Calu3 (cell line): ENCODE results near the gene CORO1C. TPM values are rescaled to one million over a fixed set of nuclear protein-coding genes. Genes with fewer than 3 reads are reported as not detected.
A peak's percentile ranks its signal among the peaks of the same experiment; 100 is the strongest.

Experiments used
- BruUV-seq: library from RNA; stranded (reverse); fragments of 400-500 nt; replicated peaks from 2 replicates; lab custom pipeline; 2021; lab: Mats Ljungman, UMichigan
- CTCF ChIA-PET: fragments of 300-600 bp; sonication (Branson Sonifier 250); formaldehyde crosslinking; loops from one replicate; lab custom pipeline; 2022; ENCODE audit warnings: antibody characterized with exemption; lab: Charles Lee
- DNase-seq: peaks from one replicate; pipeline ENCODE4 v3.0.0; 2022
- H3K27ac Mint-ChIP-seq: one replicate; pipeline ENCODE4 v1.8.0; 2022; ENCODE audit warnings: mixed read lengths; ENCODE audit not compliant: unreplicated experiment
- H3K27me3 Mint-ChIP-seq: one replicate; pipeline ENCODE4 v1.8.0; 2022; ENCODE audit warnings: mixed read lengths; ENCODE audit not compliant: unreplicated experiment
- H3K36me3 Mint-ChIP-seq: one replicate; pipeline ENCODE4 v1.8.0; 2022; ENCODE audit warnings: mild to moderate bottlenecking, moderate library complexity, mixed read lengths; ENCODE audit not compliant: insufficient read depth, unreplicated experiment
- H3K4me1 Mint-ChIP-seq: one replicate; pipeline ENCODE4 v1.8.0; 2022; ENCODE audit warnings: mild to moderate bottlenecking, low read depth, mixed read lengths; ENCODE audit not compliant: unreplicated experiment
- H3K4me3 Mint-ChIP-seq: one replicate; pipeline ENCODE4 v1.8.0; 2022; ENCODE audit warnings: mild to moderate bottlenecking, low read depth, moderate library complexity, mixed read lengths; ENCODE audit not compliant: unreplicated experiment
- H3K9me3 Mint-ChIP-seq: one replicate; pipeline ENCODE4 v1.8.0; 2022; ENCODE audit warnings: low read depth, mixed read lengths; ENCODE audit not compliant: unreplicated experiment
- intact Hi-C: fragments of 100-400 bp; cut with micrococcal nuclease; formaldehyde crosslinking; loops from one replicate; pipeline ENCODE4 v1.10.0; 2022; ENCODE audit not compliant: unreplicated experiment
- total RNA-seq: library from RNA; stranded (reverse); gene quantifications from 2 replicates; pipeline ENCODE4 v1.2.3, GENCODE V29; 2022
- TF ChIP-seq, protein P1 (sequence below): fragments of 200-600 bp; IDR thresholded peaks from one replicate; pipeline ENCODE4 v1.8.0; 2022; ENCODE audit warnings: antibody characterized with exemption; ENCODE audit not compliant: unreplicated experiment

CORO1C gene
- total RNA-seq, 1 experiment from 2014 or later = 252 TPM

GRCh38 chr12:108730365-108731104, 783 bp downstream of the CORO1C start:
- intact Hi-C loops = loop anchor here (2.0 to 5.0 kb wide), 2 partner anchors 38 to 127 kb away; partner anchors contain the start of gene SSH1
- peak overlapping the region; percentile 97 for H3K27ac Mint-ChIP-seq
- CTCF ChIA-PET = interaction anchor here (0.6 to 1.2 kb wide), 4 partner anchors 38 to 186 kb away, joined by 5 to 7 read pairs (median 5); no protein-coding TSS in a partner anchor
- H3K36me3 Mint-ChIP-seq = peaks cover 76% of the 10 kb centered on the region
- H3K4me3 Mint-ChIP-seq = peak overlapping the region; percentile 81
- peak; percentile 72 for DNase-seq
- H3K4me1 Mint-ChIP-seq = peaks cover 45% of the 10 kb centered on the region
- no peaks in the 10 kb centered on the region for H3K27me3 Mint-ChIP-seq
- TF ChIP-seq, protein P1, sequence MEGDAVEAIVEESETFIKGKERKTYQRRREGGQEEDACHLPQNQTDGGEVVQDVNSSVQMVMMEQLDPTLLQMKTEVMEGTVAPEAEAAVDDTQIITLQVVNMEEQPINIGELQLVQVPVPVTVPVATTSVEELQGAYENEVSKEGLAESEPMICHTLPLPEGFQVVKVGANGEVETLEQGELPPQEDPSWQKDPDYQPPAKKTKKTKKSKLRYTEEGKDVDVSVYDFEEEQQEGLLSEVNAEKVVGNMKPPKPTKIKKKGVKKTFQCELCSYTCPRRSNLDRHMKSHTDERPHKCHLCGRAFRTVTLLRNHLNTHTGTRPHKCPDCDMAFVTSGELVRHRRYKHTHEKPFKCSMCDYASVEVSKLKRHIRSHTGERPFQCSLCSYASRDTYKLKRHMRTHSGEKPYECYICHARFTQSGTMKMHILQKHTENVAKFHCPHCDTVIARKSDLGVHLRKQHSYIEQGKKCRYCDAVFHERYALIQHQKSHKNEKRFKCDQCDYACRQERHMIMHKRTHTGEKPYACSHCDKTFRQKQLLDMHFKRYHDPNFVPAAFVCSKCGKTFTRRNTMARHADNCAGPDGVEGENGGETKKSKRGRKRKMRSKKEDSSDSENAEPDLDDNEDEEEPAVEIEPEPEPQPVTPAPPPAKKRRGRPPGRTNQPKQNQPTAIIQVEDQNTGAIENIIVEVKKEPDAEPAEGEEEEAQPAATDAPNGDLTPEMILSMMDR = no peak
- no peaks in the 10 kb centered on the region for H3K9me3 Mint-ChIP-seq
- BruUV-seq = no TSS peak

DNA sequence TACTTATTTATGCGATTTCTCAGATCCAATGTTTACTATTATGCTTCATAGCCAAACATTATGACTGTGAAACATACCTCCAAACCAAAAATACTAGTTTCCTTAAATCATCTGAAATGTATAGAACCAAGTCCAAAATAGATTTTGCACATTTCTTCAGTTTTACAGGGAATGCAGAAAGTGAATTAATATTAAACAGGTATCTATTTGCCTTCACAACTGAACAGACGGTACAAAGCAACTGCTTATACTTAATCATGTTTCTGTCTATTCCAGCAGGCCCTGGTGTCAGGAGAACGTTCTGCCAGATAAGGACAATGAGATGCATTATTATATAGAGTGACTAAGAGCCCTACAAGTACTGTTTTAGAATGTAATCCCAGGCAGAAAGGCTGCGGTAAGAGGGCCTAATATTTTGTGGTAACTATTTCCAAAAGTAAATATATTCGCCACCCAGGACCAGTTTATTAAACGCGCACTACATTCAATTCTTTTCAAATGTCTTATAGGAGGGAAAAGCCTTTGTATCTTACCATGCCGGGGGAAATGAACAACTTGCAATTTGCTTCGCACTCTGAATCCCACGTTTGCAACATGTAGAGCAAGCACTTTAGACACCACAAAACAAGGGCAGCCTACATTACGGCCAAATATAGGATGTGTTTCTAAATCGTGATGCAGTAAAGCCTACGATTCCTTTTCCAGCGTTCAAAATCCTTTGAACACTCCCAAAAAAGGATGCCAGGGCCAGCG, 1.5 kb downstream of the CORO1C start:
- Mint-ChIP-seq H3K27ac (peak overlapping the region; percentile 97), H3K27me3 (no peaks in the 10 kb centered on the region), H3K4me1 (peaks cover 45% of the 10 kb centered on the region), H3K4me3 (peak overlapping the region; percentile 81), H3K36me3 (peaks cover 79% of the 10 kb centered on the region), H3K9me3 (no peaks in the 10 kb centered on the region)
- TF ChIP-seq, protein P1 = no peak
- DNase-seq = no peak
- BruUV-seq = TSS peak; percentile 30
- intact Hi-C loops = loop anchor here (2.0 to 5.0 kb wide), 3 partner anchors 39 to 128 kb away; partner anchors contain the start of gene SSH1
- CTCF ChIA-PET = interaction anchor here (1.2 kb wide), 1 partner anchor 39 kb away, joined by 7 read pairs; no protein-coding TSS in a partner anchor

DNA sequence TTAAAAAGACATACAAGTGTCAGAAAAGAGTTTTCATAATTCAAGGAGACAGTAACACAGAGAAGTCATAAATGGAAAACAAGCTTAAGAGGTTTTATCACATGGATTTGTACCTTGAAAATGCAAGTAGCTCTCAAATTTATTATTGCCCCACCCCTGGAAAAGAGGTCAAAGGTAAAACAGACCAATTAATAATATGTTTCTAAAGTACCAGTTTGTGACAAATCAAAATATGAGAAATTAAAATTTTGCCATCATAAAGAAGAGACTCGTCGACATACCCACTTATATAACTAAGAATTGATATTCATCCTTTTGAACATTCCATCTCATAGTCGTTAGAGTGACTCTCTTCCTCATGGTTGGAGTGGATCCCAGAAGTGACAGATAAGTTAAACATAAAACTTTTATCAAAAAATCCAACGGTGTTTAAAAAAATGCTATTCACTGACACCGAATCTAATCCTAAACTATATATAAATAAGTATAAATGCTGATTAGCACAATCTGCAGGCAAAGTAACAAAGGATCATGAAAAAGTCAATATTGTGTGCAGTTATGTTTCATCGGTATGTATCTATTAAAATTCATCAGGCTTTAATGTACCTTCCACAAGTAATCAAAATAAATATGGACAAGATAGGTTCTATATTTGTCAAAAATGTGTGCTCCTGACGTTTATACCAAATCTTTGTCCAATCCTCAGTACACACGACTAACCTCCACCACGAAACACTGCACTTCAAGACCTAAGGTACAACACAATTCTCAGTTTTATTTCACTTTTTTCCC, 2.3 kb downstream of the CORO1C start:
- Mint-ChIP-seq H3K4me1 (peaks cover 45% of the 10 kb centered on the region), H3K9me3 (no peaks in the 10 kb centered on the region), H3K27ac (peak overlapping the region; percentile 97), H3K4me3 (peak overlapping the region; percentile 81), H3K36me3 (peaks cover 76% of the 10 kb centered on the region), H3K27me3 (no peaks in the 10 kb centered on the region)
- intact Hi-C loops = loop anchor here (2.0 kb wide), 1 partner anchor 64 kb away; no protein-coding TSS in a partner anchor
- DNase-seq = no peak
- no TSS peak for BruUV-seq
- CTCF ChIA-PET = interaction anchor here (0.6 kb wide), 1 partner anchor 33 kb away, joined by 3 read pairs; no protein-coding TSS in a partner anchor
- TF ChIP-seq, protein P1 = no peak
